Fibroblast of the conjunctiva (primary cell): ENCODE results near the gene GAS2L3.
A peak's percentile ranks its signal among the peaks of the same experiment; 100 is the strongest.

Experiments
- DNase-seq: peaks from one replicate; pipeline ENCODE4 v3.0.0-alpha.2; 2010; ENCODE audit warnings: low read depth

Gene GAS2L3

GRCh38 chr12:100661300-100661951, 87.9 kb downstream of the GAS2L3 start:
- no peak for DNase-seq

- no peak for DNase-seq
These were observed 93.1 kb downstream of the GAS2L3 start for GRCh38 chr12:100666588-100666987.

DNA sequence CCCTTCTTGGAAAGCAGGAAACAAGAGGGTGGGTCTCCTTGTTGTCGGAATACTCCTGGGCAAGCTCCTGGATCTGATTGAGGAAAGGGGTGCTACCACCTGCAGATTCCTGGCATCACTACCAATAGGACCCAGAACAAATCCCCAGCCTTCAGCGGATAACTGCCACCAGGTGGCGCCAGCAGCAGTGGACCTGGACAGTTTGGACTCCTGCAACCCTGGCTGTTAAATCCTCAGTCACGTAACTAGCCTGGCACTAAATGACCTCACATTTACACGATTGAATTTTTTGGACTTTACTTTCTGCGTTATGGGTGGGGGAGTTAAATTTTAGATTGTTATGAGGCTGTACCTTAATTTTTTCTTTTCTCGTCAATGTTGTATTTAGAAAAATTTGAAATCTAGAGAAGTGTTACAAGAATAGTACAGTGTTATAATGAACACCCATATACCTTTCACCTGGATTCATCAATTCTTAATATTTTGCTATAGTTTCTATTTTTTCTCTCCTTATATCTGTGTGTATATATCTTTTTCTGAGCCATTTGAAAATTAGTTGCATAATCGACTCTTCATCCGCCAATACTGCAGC, 95.6 kb downstream of the GAS2L3 start:
- peak; percentile 24 for DNase-seq

- no peak for DNase-seq
These were observed 96.4 kb downstream of the GAS2L3 start for GRCh38 chr12:100669922-100670321.

DNA sequence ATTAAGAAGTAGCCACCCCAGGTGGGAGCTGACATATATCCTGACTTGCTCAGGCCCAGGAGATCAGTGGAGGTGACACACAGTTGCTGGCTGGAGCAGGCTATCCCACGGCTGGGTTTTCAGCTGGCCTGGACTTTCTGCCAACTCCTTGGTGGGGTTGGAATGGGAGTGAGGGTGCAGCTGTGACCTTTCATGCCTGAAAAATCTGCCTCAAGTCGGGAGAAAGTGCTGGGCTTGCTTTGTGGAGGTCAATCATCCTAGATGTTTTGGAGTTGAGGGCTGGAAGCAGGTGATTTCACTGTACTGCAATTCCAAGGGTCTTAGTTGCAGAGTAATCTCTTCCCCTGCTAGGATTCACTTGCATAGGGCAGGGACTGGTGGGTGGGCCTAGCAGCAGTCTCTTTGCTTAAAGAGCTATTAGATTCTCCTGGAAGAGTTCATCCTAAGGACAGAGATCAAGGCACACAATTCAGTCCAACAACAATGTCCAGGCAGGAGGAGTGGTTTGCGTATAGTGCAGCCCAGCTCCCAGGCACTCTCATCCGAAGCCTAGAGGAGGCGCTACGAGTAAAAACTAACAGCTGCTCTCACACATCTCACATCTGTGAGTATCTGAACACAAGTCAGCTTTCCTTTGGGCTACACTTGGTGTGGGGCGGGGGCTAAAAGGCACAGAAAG, 98.1 kb downstream of the GAS2L3 start:
- no peak for DNase-seq

GRCh38 chr12:100672075-100672592, 98.7 kb downstream of the GAS2L3 start:
- no peak for DNase-seq

GRCh38 chr12:100674036-100674888, 100.8 kb downstream of the GAS2L3 start:
- DNase-seq, result no peak
